Transverse colon (tissue), 4 donors: Measurements from ENCODE around the gene ZNF684. TPM values are rescaled to one million over a fixed set of nuclear protein-coding genes. Genes with fewer than 3 reads are reported as not detected.

Experiments
- DNase-seq: peaks from one replicate; pipeline ENCODE4 v3.0.0-alpha.2; 2019
- H3K27ac ChIP-seq, 4 donors: fragments of 200-600 bp; sonication (generic); 2 replicates each; pipeline ENCODE4 v1.5.1; 2016 to 2018; ENCODE audit warnings: inconsistent platforms in 4 of 4
- H3K27me3 ChIP-seq: fragments of 200-600 bp; sonication (generic); 2 replicates; pipeline ENCODE4 v1.5.1; 2017; ENCODE audit warnings: inconsistent platforms
- H3K36me3 ChIP-seq, 4 donors: fragments of 200-600 bp; sonication (generic); 2 replicates each; pipeline ENCODE4 v1.5.1; 2017 to 2019; ENCODE audit warnings: inconsistent platforms in 4 of 4
- H3K4me1 ChIP-seq, 4 donors: fragments of 200-600 bp; sonication (generic); 2 replicates each; pipeline ENCODE4 v1.5.1; 2017 to 2020; ENCODE audit warnings: inconsistent platforms in 4 of 4
- H3K4me3 ChIP-seq, 4 donors: fragments of 200-600 bp; sonication (generic); 1 replicate in 1 of 4; 2 replicates in 3 of 4; pipeline versions ENCODE4 v1.5.1 to v1.6.1; 2017 to 2019; ENCODE audit warnings: inconsistent platforms in 4 of 4
- H3K9me3 ChIP-seq, 2 donors: fragments of 200-600 bp; sonication (generic); 2 replicates each; pipeline ENCODE4 v1.5.1; 2017 to 2019; ENCODE audit warnings: inconsistent platforms in 2 of 2
- EP300 ChIP-seq: sonication (generic); formaldehyde crosslinking; IDR thresholded peaks from one replicate; pipeline ENCODE4 v1.6.1; 2017; ENCODE audit warnings: antibody characterized with exemption, low read depth
- POLR2A ChIP-seq: fragments of 450-650 bp; IDR thresholded peaks from one replicate; pipeline ENCODE4 v1.6.1; 2016; ENCODE audit warnings: antibody characterized with exemption, mild to moderate bottlenecking, moderate library complexity
- POLR2AphosphoS5 ChIP-seq, 3 donors: sonication (generic); formaldehyde crosslinking; IDR thresholded peaks; one replicate each; pipeline ENCODE4 v1.6.1; 2016; ENCODE audit warnings: antibody characterized with exemption in 3 of 3
- WGBS, 2 donors: methylation state at CpG; one replicate each; pipeline ENCODE4 v1.1.5; 2018; ENCODE audit warnings: low coverage in 1 of 2; 5-methylcytosine and 5-hydroxymethylcytosine counted together
- in situ Hi-C, 4 donors: fragments of 200-750 bp; cut with MboI; loops; one replicate each; pipeline versions ENCODE4 v1.15.0 to v1.15.1; 2017; ENCODE audit warnings: low sequenced_read_pairs in 3 of 4, low pct_ligation_motif_present in 1 of 4, low pct_unique_long_range_greater_than_20kb in 1 of 4
- intact Hi-C: fragments of 100-400 bp; cut with DNase I; formaldehyde crosslinking; loops from one replicate; pipeline ENCODE4 v1.15.1; 2023; ENCODE audit warnings: low total_unique reads
- total RNA-seq, 4 donors: library from RNA; depleted of rRNA; stranded (reverse); fragments of >200 nt; gene quantifications; one replicate each; pipeline ENCODE4 v1.1.0, GENCODE V29; 2016
- TF ChIP-seq, protein P1 (sequence below), 5 experiments: fragments of 200-600 bp in 3 of 5; fragments of 450-650 bp in 2 of 5; sonication (generic) in 3 of 5; IDR thresholded peaks; 1 replicate in 2 of 5; 2 replicates in 3 of 5; pipeline ENCODE4 v1.5.1; 2016 to 2017; ENCODE audit warnings: antibody characterized with exemption in 5 of 5, inconsistent platforms in 3 of 5, mild to moderate bottlenecking in 2 of 5, moderate library complexity in 1 of 5

ZNF684 gene
- total RNA-seq, 4 donors from 2014 or later, result 5.4 to 7.1 (median 6.7) TPM; not detected in 1

DNA sequence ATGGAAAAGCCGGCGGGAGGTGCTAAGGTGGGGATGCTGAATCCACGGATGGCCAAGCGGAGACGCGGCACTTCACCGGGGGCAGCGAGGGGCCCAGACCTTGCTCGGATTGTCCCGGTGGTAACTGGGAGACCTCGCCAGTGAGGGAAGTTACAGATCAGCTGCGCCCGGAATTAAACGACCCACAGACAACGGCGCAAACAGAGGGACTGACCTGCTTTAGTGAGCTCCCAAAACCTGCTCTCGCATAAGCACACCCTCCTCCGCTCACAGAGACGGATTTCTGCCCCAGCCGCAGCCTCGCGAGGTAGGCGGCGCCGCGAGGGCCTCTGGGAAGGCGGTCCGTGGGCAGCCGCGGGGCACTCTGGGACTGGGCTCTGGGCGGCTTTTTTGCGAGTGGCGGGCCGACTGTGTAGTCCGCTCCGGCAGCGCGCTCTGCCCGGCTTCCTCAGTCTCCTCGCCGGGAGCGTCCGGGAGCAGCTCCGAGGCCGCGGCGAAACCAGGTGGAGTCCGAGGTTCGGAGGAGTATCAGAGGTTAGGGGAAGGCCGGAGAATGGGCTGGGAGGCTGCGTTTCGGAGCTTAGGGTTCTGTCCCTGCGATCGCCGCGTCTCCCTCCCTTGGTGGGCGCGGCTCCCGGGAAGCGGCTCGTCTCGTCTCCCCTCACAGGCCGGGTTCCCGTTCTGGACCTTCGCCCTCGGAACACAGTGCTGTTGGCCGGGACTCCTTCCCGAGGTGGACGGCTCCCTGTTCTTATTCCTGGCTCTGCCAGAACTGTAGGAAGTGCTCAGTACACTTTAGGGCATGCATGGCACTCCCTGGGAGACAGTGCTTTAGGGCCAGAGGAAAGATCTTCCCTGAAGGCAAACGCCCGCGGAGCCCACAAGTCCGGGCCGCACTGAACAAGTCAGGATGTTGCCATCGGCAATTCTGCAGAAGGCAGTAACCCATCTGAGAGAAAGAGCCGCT lies 22.8 kb upstream of the ZNF684 start, which contains the start of gene EXO5:
TSS of gene EXO5 (plus strand) at position 393 of the 967 bp plus-strand sequence. CDS start 5,778 bp downstream, outside the sequence.
- intact Hi-C loops, result no loop called here
- H3K4me3 ChIP-seq, result peak within 1 kb of the TSS; percentile 62 to 85 (median 70)
- H3K36me3 ChIP-seq, result no peaks in the 10 kb centered on the region
- peak; percentile 38 to 68 (median 45) for TF ChIP-seq POLR2AphosphoS5 (IDR thresholded peaks at IDR 0.05)
- TF ChIP-seq EP300, result no peak
- TF ChIP-seq POLR2A, result peak; percentile 40
- TF ChIP-seq, protein P1, sequence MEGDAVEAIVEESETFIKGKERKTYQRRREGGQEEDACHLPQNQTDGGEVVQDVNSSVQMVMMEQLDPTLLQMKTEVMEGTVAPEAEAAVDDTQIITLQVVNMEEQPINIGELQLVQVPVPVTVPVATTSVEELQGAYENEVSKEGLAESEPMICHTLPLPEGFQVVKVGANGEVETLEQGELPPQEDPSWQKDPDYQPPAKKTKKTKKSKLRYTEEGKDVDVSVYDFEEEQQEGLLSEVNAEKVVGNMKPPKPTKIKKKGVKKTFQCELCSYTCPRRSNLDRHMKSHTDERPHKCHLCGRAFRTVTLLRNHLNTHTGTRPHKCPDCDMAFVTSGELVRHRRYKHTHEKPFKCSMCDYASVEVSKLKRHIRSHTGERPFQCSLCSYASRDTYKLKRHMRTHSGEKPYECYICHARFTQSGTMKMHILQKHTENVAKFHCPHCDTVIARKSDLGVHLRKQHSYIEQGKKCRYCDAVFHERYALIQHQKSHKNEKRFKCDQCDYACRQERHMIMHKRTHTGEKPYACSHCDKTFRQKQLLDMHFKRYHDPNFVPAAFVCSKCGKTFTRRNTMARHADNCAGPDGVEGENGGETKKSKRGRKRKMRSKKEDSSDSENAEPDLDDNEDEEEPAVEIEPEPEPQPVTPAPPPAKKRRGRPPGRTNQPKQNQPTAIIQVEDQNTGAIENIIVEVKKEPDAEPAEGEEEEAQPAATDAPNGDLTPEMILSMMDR (IDR thresholded peaks at IDR 0.05), result no peak
- H3K4me1 ChIP-seq, result peaks cover 0 to 17% (median 10%) of the 10 kb centered on the region in 4 donors
- in situ Hi-C loops, result no loop called here
- WGBS, 2 donors, result 1 to 4% methylated on average over 8 to 45 of the region's 76 CpGs
- H3K9me3 ChIP-seq, result peaks cover 5 to 15% of the 10 kb centered on the region in 2 donors
- H3K27me3 ChIP-seq, result no peaks in the 10 kb centered on the region
- DNase-seq, result peak; percentile 85
- peak within 1 kb of the TSS; percentile 74 to 86 (median 82) for H3K27ac ChIP-seq

DNA sequence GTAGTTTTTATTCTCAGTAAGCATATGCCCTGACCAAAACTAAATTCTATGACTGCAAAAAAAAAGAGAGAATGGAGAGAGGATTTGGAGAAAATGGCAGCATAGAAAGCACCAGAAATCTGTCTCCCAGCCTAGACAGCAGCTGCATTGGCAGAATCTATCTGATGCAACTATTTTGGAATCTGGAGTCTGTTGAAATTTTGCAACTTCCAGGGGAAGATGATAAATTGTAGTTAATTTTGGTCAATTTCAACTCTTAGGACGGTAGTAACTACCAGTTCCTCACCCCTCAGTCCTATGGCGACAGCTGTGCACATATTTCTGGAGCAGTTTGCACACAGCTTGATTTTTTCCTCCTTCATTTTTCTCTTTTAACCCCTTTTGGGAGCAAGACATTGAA lies 11.9 kb upstream of the ZNF684 start:
- Histone ChIP-seq H3K4me3 (no peak overlapping the region), H3K36me3 (peaks cover 0 to 18% (median 4%) of the 10 kb centered on the region in 4 donors), H3K4me1 (no peaks in the 10 kb centered on the region), H3K27ac (no peak overlapping the region), H3K27me3 (no peaks in the 10 kb centered on the region), H3K9me3 (peaks cover 16 to 23% of the 10 kb centered on the region in 2 donors)
- WGBS, 2 donors, result 63 to 92% methylated on average over 2 of the region's 2 CpGs
- no peak for DNase-seq
- intact Hi-C loops, result no loop called here
- in situ Hi-C loops, result no loop called here
- TF ChIP-seq POLR2A (no peak), EP300 (no peak), POLR2AphosphoS5 (IDR thresholded peaks at IDR 0.05) (no peak)
- TF ChIP-seq, protein P1 (IDR thresholded peaks at IDR 0.05), result no peak

DNA sequence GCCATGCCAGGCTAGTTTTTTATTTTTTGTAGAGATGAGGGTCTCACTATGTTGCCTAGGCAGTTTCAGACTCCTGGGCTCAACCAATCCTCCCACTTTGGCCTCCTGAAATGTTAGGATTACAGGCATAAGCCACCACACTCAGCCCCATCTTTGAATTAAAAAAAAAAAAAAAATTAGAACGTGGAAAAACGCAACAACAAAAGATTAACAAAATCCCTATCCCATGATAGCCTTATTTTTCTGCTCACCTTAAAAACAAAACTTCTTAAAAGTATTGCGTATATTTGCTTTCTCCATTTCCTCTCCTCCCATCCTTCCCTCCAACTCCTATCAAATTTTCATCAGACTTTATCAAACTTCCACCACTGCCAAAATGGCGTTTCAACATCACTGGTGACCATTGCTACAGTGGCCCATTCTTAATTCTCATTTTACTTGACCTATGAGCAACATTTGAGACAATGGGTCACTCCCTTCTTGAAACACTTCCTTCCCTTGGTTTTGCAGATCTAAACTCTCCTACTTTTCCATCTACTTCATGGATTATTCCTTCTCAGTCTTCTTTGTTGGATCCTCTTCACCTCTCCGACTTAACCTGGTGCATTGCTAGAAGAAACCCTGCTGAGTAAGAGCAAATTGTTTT lies 579 bp upstream of the ZNF684 start:
- Histone ChIP-seq H3K36me3 (peaks cover 0 to 4% (median 0%) of the 10 kb centered on the region in 4 donors), H3K27ac (peak overlapping the region; percentile 81 to 89 (median 86)), H3K9me3 (peaks cover under 1 to 4% of the 10 kb centered on the region in 2 donors), H3K4me1 (peaks cover 0 to 22% (median 16%) of the 10 kb centered on the region in 4 donors), H3K27me3 (no peaks in the 10 kb centered on the region), H3K4me3 (peak overlapping the region; percentile 43 to 63 (median 56))
- in situ Hi-C loops, result no loop called here
- WGBS, 2 donors, result 39 to 46% methylated on average over 5 of the region's 5 CpGs
- DNase-seq, result no peak
- TF ChIP-seq POLR2AphosphoS5 (IDR thresholded peaks at IDR 0.05), result no peak
- TF ChIP-seq POLR2A, result no peak
- TF ChIP-seq, protein P1 (IDR thresholded peaks at IDR 0.05), result no peak
- no peak for TF ChIP-seq EP300
- intact Hi-C loops, result no loop called here

DNA sequence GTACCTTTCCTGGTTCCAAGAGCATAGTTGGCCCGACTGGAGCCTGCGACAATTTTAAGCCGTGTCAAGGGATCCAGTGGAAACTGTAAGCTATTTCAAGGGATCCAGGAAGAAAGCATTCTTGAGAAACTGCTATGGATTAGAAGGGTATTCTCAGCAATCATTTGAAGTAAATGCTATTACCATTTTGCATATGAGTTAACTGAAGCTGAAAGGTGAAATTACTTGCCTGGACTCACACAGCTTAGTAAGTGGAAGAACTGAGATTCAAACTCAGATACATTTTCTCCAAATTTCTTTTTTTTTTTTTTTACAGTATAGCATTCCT lies 589 bp downstream of the ZNF684 start:
- no peak for DNase-seq
- Histone ChIP-seq H3K27me3 (no peaks in the 10 kb centered on the region), H3K9me3 (no peaks in the 10 kb centered on the region), H3K27ac (peak overlapping the region; percentile 81 to 89 (median 86)), H3K4me1 (peaks cover 0 to 22% (median 16%) of the 10 kb centered on the region in 4 donors), H3K36me3 (peaks cover 0 to 4% (median 0%) of the 10 kb centered on the region in 4 donors), H3K4me3 (peak overlapping the region; percentile 44 to 63 (median 56))
- in situ Hi-C loops (no loop called here), intact Hi-C loops (no loop called here)
- TF ChIP-seq POLR2AphosphoS5 (IDR thresholded peaks at IDR 0.05), result no peak
- no peak for TF ChIP-seq EP300
- TF ChIP-seq, protein P1 (IDR thresholded peaks at IDR 0.05), result no peak
- no peak for TF ChIP-seq POLR2A
- WGBS, 2 donors, result 7% methylated on average over 3 of the region's 3 CpGs; no CpG with 5 or more reads in 1 of the 2 donors
